Lower leg skin (tissue), 3 donors: Measurements from ENCODE around the gene SLC34A1.
"Not testable (repeated sequence)": the region's sequence is repeated elsewhere in the genome, so short reads cannot be mapped to it uniquely, and the experiment has no call there.

Experiments used
- POLR2A ChIP-seq, 2 donors: fragments of 450-650 bp; IDR thresholded peaks; one replicate each; pipeline ENCODE4 v1.6.1; 2016 to 2017; ENCODE audit warnings: antibody characterized with exemption in 2 of 2, mild to moderate bottlenecking in 1 of 2, moderate library complexity in 1 of 2
- TF ChIP-seq, protein P1 (sequence below), 3 donors: fragments of 450-650 bp; IDR thresholded peaks; one replicate each; pipeline ENCODE4 v1.5.1; 2016; ENCODE audit warnings: antibody characterized with exemption in 3 of 3, mild to moderate bottlenecking in 3 of 3, moderate library complexity in 2 of 3

DNA sequence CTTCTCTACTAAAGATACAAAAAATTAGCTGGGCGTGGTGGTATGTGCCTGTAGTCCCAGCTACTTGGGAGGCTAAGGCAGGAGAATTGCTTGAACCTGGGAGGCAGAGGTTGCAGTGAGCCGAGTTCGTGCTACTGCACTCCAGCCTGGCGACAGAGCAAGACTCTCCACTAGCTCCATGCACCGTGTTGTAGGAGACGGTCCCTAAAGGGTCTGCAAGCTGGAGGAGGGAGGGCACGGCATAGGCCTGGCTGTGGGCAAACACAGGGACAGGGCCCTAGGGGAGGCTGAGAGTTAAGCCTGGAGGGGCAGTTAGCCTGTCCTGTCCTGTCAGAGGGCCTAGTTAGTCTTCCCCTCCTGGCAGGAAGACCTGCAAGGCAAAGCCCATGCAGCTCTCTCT lies 23.5 kb upstream of the SLC34A1 start:
- TF ChIP-seq, protein P1, sequence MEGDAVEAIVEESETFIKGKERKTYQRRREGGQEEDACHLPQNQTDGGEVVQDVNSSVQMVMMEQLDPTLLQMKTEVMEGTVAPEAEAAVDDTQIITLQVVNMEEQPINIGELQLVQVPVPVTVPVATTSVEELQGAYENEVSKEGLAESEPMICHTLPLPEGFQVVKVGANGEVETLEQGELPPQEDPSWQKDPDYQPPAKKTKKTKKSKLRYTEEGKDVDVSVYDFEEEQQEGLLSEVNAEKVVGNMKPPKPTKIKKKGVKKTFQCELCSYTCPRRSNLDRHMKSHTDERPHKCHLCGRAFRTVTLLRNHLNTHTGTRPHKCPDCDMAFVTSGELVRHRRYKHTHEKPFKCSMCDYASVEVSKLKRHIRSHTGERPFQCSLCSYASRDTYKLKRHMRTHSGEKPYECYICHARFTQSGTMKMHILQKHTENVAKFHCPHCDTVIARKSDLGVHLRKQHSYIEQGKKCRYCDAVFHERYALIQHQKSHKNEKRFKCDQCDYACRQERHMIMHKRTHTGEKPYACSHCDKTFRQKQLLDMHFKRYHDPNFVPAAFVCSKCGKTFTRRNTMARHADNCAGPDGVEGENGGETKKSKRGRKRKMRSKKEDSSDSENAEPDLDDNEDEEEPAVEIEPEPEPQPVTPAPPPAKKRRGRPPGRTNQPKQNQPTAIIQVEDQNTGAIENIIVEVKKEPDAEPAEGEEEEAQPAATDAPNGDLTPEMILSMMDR (IDR thresholded peaks at IDR 0.05): not testable (repeated sequence)
- not testable (repeated sequence) for TF ChIP-seq POLR2A (IDR thresholded peaks at IDR 0.05)
